Naive thymus-derived CD4-positive, alpha-beta T cell (primary cell): ENCODE data around the gene STK36. TPM values are rescaled to one million over a fixed set of nuclear protein-coding genes. Genes with fewer than 3 reads are reported as not detected.

Source experiments
- ATAC-seq: fragments of 150-1000 bp; cut with Tn5 transposase; 2 replicates; pipeline ENCODE4 v1.10.0; 2021; ENCODE audit warnings: mild to moderate bottlenecking, moderate library complexity
- CTCF ChIA-PET: fragments of 350-600 bp; sonication (Branson Sonifier 250); formaldehyde crosslinking; loops from one replicate; lab custom pipeline; 2021; ENCODE audit warnings: antibody characterized with exemption; lab: Charles Lee
- POLR2A ChIA-PET: fragments of 350-600 bp; sonication (Branson Sonifier 250); formaldehyde crosslinking; loops from one replicate; lab custom pipeline; 2021; ENCODE audit warnings: antibody characterized with exemption, inconsistent platforms; lab: Charles Lee
- DNase-seq, 9 donors: peaks; one replicate each; pipeline versions ENCODE4 v3.0.0 to v3.0.0-alpha.2; 2020 to 2022; ENCODE audit warnings: mixed read lengths in 1 of 9
- H3K27ac ChIP-seq: one replicate; pipeline ENCODE4 v1.7.0; 2013; ENCODE audit warnings: mild to moderate bottlenecking, low read depth, low read length, moderate library complexity
- H3K27me3 ChIP-seq, 2 donors: one replicate each; pipeline ENCODE4 v1.7.0; 2013; ENCODE audit warnings: low read length in 2 of 2, mild to moderate bottlenecking in 2 of 2, moderate library complexity in 2 of 2; ENCODE audit not compliant: control insufficient read depth in 2 of 2, insufficient read depth in 2 of 2
- H3K36me3 ChIP-seq, 3 experiments: 1 replicate in 2 of 3; 2 replicates in 1 of 3; pipeline ENCODE4 v1.7.0; 2013; ENCODE audit warnings: low read length in 3 of 3, mild to moderate bottlenecking in 3 of 3, moderate library complexity in 1 of 3; ENCODE audit not compliant: insufficient read depth in 3 of 3, control insufficient read depth in 2 of 3
- H3K4me1 ChIP-seq, 2 donors: one replicate each; pipeline ENCODE4 v1.7.0; 2013; ENCODE audit warnings: low read length in 2 of 2, mild to moderate bottlenecking in 2 of 2, moderate library complexity in 1 of 2; ENCODE audit not compliant: control insufficient read depth in 2 of 2, insufficient read depth in 2 of 2
- H3K4me3 ChIP-seq: 2 replicates; pipeline ENCODE4 v1.7.0; 2013; ENCODE audit warnings: mild to moderate bottlenecking, low read length
- H3K9me3 ChIP-seq, 3 experiments: 1 replicate in 2 of 3; 2 replicates in 1 of 3; pipeline ENCODE4 v1.7.0; 2013; ENCODE audit warnings: low read length in 3 of 3; ENCODE audit not compliant: control insufficient read depth in 2 of 3
- H3K27ac Mint-ChIP-seq, 9 donors: one replicate each; pipeline ENCODE4 v1.8.0; 2020 to 2022; ENCODE audit warnings: mixed read lengths in 9 of 9, mild to moderate bottlenecking in 8 of 9, moderate library complexity in 5 of 9, inconsistent platforms in 2 of 9
- H3K27me3 Mint-ChIP-seq, 5 donors: one replicate each; pipeline ENCODE4 v1.8.0; 2021 to 2022; ENCODE audit warnings: mixed read lengths in 5 of 5, mild to moderate bottlenecking in 1 of 5
- H3K36me3 Mint-ChIP-seq, 5 donors: one replicate each; pipeline ENCODE4 v1.8.0; 2020 to 2022; ENCODE audit warnings: mixed read lengths in 5 of 5, mild to moderate bottlenecking in 3 of 5, inconsistent platforms in 1 of 5
- H3K4me1 Mint-ChIP-seq, 7 donors: one replicate each; pipeline ENCODE4 v1.8.0; 2020 to 2022; ENCODE audit warnings: mixed read lengths in 7 of 7, mild to moderate bottlenecking in 3 of 7, inconsistent platforms in 1 of 7
- H3K4me3 Mint-ChIP-seq, 10 donors: one replicate each; pipeline ENCODE4 v1.8.0; 2020 to 2022; ENCODE audit warnings: mild to moderate bottlenecking in 10 of 10, mixed read lengths in 10 of 10, moderate library complexity in 6 of 10, inconsistent platforms in 2 of 10
- H3K9me3 Mint-ChIP-seq, 11 donors: one replicate each; pipeline ENCODE4 v1.8.0; 2020 to 2022; ENCODE audit warnings: mixed read lengths in 11 of 11, mild to moderate bottlenecking in 4 of 11, inconsistent platforms in 1 of 11, moderate library complexity in 1 of 11
- intact Hi-C, 2 donors: fragments of 100-400 bp; cut with micrococcal nuclease; formaldehyde crosslinking; loops; one replicate each; pipeline ENCODE4 v1.15.1; 2023
- polyA plus RNA-seq, 2 donors: library from polyadenylated mRNA; unstranded; fragments of 300-500 nt; fragmentation: Illumina TruSeq; gene quantifications; one replicate each; pipeline ENCODE4 v1.2.3, GENCODE V29; 2021
- total RNA-seq, 6 experiments: library from RNA in 5 of 6; stranded (reverse) in 5 of 6; gene quantifications; 1 replicate in 5 of 6; 2 replicates in 1 of 6; pipeline ENCODE4 v1.2.3 and lab custom pipeline; 2021 to 2026

STK36 gene
- total and polyA plus RNA-seq, 7 experiments from 2014 or later, result 2.6 to 28.1 (median 19.0) TPM

DNA sequence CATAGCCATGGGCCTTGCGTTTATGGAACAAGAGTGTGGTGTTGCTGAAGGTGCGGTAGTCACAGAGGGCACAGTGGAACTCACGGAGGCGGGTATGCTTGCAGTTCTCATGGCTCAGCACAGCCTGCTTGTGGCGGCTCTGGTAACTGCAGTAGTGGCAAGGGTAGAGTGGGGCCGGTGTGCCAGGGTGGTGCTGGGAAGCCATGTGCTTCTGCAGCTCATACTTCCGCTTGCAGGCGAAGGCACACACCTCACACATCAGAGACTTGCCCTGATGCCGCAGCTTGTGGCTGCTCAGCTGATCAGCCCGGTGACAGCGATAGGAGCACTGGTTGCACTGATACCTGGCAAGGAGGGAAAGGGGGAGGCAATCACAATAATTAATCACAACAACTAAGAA lies 27.2 kb upstream of the STK36 start:
- H3K4me3 Mint-ChIP-seq, result no peak overlapping the region

DNA sequence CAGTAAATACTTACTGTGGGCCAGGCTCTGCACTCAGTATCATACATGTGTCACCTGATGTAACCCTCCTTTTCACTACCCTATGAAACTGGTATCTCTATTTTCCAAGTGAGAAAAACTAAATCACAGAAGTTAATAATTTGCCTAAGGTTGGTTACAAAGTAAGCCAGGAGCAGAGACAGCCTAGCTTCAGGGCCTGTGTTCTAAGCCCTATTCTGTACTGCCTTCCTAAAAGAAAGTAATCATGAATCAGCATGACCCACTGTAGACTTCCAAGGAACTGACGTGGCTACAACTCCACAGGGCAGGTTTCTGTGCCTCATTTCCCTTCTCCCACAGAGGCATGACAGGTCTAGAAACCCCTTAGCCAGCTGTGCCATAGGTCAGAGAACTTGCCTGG lies 26.8 kb upstream of the STK36 start:
- peaks cover 0 to 7% of the 10 kb centered on the region in 2 donors for H3K4me1 ChIP-seq
- ATAC-seq (no peak), DNase-seq (no peak)
- H3K9me3 ChIP-seq, result no peaks in the 10 kb centered on the region
- peaks cover 6 to 31% (median 17%) of the 10 kb centered on the region in 5 donors for H3K36me3 Mint-ChIP-seq
- H3K27ac ChIP-seq, result no peak overlapping the region
- H3K4me1 Mint-ChIP-seq, result peaks cover 0 to 14% (median 12%) of the 10 kb centered on the region in 7 donors
- H3K27ac Mint-ChIP-seq, result no peak overlapping the region
- H3K27me3 ChIP-seq, result no peaks in the 10 kb centered on the region
- no peaks in the 10 kb centered on the region for H3K27me3 Mint-ChIP-seq
- ChIA-PET CTCF (no interaction called here), POLR2A (interaction anchor here (0.5 to 1.6 kb wide), 2 partner anchors 14 to 83 kb away, joined by 3 to 5 read pairs; partner anchors contain the start of genes BCS1L and ZNF142)
- peaks cover 22 to 80% (median 34%) of the 10 kb centered on the region in 3 experiments for H3K36me3 ChIP-seq
- intact Hi-C loops, result no loop called here
- H3K4me3 ChIP-seq, result no peak overlapping the region
- no peak overlapping the region for H3K4me3 Mint-ChIP-seq
- H3K9me3 Mint-ChIP-seq, result no peaks in the 10 kb centered on the region

More for the DNA sequence above, 27.2 kb upstream of the STK36 start:
- ChIA-PET CTCF (interaction anchor here (1.1 kb wide), 1 partner anchor 336 kb away, joined by 10 read pairs; no protein-coding TSS in a partner anchor), POLR2A (interaction anchor here (0.5 to 1.6 kb wide), 2 partner anchors 15 to 84 kb away, joined by 3 to 5 read pairs; partner anchors contain the start of genes BCS1L and ZNF142)
- H3K4me1 ChIP-seq, result peaks cover 0 to 7% of the 10 kb centered on the region in 2 donors
- DNase-seq (no peak), ATAC-seq (no peak)
- H3K4me3 ChIP-seq, result no peak overlapping the region
- Mint-ChIP-seq H3K4me1 (peaks cover 0 to 14% (median 12%) of the 10 kb centered on the region in 7 donors), H3K27ac (peak overlapping the region in 1 of 9 donors; percentile 52), H3K36me3 (peaks cover 6 to 31% (median 17%) of the 10 kb centered on the region in 5 donors), H3K9me3 (no peaks in the 10 kb centered on the region), H3K27me3 (no peaks in the 10 kb centered on the region)
- no peak overlapping the region for H3K27ac ChIP-seq
- H3K9me3 ChIP-seq, result no peaks in the 10 kb centered on the region
- H3K27me3 ChIP-seq, result no peaks in the 10 kb centered on the region
- intact Hi-C loops, result no loop called here
- peaks cover 24 to 80% (median 36%) of the 10 kb centered on the region in 3 experiments for H3K36me3 ChIP-seq

DNA sequence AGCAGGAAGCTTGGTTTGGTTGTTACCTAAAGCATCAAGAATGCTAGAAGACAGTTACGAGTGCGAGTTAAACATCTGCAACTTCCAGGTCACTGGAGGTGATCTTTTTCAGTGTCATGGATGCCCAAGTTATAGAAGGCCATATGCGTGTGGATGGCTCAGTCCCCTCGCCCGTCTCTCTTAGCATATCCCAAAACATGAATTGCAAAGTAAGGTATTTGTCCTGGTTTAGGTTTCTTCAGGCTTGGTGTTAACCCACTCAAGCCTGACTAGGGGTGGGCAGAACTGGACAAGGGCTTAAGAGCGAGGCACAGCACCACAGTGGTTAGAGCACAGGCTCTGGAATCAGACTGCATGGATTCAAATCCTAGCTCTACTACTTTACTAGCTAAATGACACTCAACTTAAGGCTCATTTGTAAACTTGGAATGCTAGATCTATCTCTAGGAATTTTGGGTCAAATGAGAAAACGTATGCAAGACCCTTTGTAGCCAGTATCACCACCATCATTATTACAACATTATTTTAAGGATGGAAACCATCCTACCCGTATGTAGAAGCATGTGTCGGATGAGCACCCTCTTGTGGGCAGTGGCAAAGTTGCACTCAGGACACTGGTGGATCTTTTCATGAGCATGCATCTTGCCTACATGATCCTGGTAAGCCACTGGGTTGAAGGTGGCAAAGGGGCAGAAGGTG lies 23.6 kb upstream of the STK36 start:
- peaks cover 0 to 7% of the 10 kb centered on the region in 2 donors for H3K4me1 ChIP-seq
- CTCF ChIA-PET, result interaction anchor here (0.5 to 1.8 kb wide), 8 partner anchors 9 to 721 kb away, joined by 3 to 5 read pairs (median 4); partner anchors contain the start of genes BCS1L, RNF25, STK36 and ZNF142
- POLR2A ChIA-PET, result interaction anchor here (0.6 to 0.7 kb wide), 2 partner anchors 63 to 328 kb away, joined by 3 read pairs; no protein-coding TSS in a partner anchor
- ATAC-seq, result peak; percentile 91
- Mint-ChIP-seq H3K36me3 (peaks cover 11 to 31% (median 20%) of the 10 kb centered on the region in 5 donors), H3K4me3 (peak overlapping the region in 1 of 10 donors; percentile 7), H3K4me1 (peaks cover 0 to 14% (median 12%) of the 10 kb centered on the region in 7 donors), H3K27me3 (no peaks in the 10 kb centered on the region), H3K27ac (peak overlapping the region in 1 of 9 donors; percentile 35), H3K9me3 (no peaks in the 10 kb centered on the region)
- H3K27me3 ChIP-seq, result no peaks in the 10 kb centered on the region
- H3K27ac ChIP-seq, result no peak overlapping the region
- H3K4me3 ChIP-seq, result no peak overlapping the region
- H3K36me3 ChIP-seq, result peaks cover 29 to 80% (median 31%) of the 10 kb centered on the region in 3 experiments
- DNase-seq, result peak; percentile 15 to 55 (median 46)
- intact Hi-C loops, result loop anchor here (1.0 to 2.0 kb wide), 10 partner anchors 79 to 356 kb away; partner anchors contain the start of genes CNOT9 (in 1 of the 2), CTDSP1 (in 1 of the 2), TMBIM1 (in 1 of the 2) and USP37 (in 1 of the 2)
- H3K9me3 ChIP-seq, result no peaks in the 10 kb centered on the region

DNA sequence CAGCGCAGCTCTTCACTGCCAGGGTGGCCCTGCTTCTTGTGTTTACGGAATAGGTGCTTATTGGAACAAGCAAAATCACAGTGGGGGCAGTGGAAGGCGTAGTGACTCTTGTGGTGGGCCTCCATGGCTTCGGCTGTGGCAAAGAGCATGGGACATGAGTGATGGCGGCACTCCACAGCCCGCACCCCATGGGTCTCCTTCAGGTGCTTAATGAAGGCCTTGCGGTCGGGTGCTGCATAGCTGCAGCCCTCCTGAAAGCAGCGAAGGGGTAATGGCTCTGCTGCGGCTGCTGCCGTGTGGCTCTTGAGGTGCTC lies 23.1 kb upstream of the STK36 start:
- H3K4me1 Mint-ChIP-seq, result peaks cover 0 to 14% (median 12%) of the 10 kb centered on the region in 7 donors
- H3K27me3 Mint-ChIP-seq, result no peaks in the 10 kb centered on the region
- no peaks in the 10 kb centered on the region for H3K9me3 Mint-ChIP-seq
- Histone ChIP-seq H3K4me3 (no peak overlapping the region), H3K4me1 (peaks cover 0 to 7% of the 10 kb centered on the region in 2 donors), H3K27ac (no peak overlapping the region), H3K27me3 (no peaks in the 10 kb centered on the region), H3K36me3 (peaks cover 29 to 80% (median 31%) of the 10 kb centered on the region in 3 experiments), H3K9me3 (no peaks in the 10 kb centered on the region)
- ChIA-PET POLR2A (interaction anchor here (0.6 to 0.7 kb wide), 2 partner anchors 63 to 329 kb away, joined by 3 read pairs; no protein-coding TSS in a partner anchor), CTCF (interaction anchor here (0.8 to 1.8 kb wide), 3 partner anchors 10 to 23 kb away, joined by 3 to 5 read pairs (median 5); partner anchors contain the start of genes BCS1L, RNF25, STK36 and ZNF142)
- peak overlapping the region in 1 of 9 donors; percentile 35 for H3K27ac Mint-ChIP-seq
- no peak overlapping the region for H3K4me3 Mint-ChIP-seq
- peaks cover 11 to 31% (median 20%) of the 10 kb centered on the region in 5 donors for H3K36me3 Mint-ChIP-seq
- ATAC-seq (no peak), DNase-seq (no peak)
- intact Hi-C loops, result loop anchor here (1.0 to 2.0 kb wide), 10 partner anchors 80 to 356 kb away; partner anchors contain the start of genes CNOT9 (in 1 of the 2), CTDSP1 (in 1 of the 2), TMBIM1 (in 1 of the 2) and USP37 (in 1 of the 2)

DNA sequence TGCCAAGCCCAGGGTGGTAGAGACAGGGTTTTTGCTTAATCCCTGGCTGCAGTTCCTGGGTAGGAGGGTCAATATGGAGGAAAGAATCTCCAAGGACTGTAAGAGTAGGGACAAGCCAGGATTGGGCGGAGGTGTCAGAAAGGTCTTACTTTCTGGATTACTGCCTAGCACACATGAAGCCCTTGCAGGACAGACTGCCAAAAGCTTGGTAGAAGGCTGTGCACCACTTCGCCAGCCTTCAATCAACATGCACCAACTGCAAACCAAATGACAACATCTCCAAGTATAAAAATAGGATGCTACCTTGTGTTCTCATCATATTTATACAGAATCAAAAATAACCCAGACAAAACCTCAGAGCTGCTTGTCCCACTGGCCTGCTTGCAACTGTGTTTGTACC lies 16.1 kb upstream of the STK36 start:
- intact Hi-C loops, result loop anchor here in 1 of 2 donors (5.0 kb wide), 2 partner anchors 237 to 438 kb away; partner anchors contain the start of gene ARPC2
- H3K4me1 Mint-ChIP-seq, result peaks cover 25 to 40% (median 38%) of the 10 kb centered on the region in 7 donors
- H3K27ac Mint-ChIP-seq, result peak overlapping the region in 1 of 9 donors; percentile 62
- no peak for ATAC-seq
- DNase-seq, result no peak
- ChIA-PET POLR2A (no interaction called here), CTCF (no interaction called here)
- Histone ChIP-seq H3K36me3 (peaks cover 6 to 58% (median 33%) of the 10 kb centered on the region in 3 experiments), H3K4me1 (peaks cover 7 to 15% of the 10 kb centered on the region in 2 donors), H3K4me3 (no peak overlapping the region), H3K27ac (no peak overlapping the region), H3K27me3 (no peaks in the 10 kb centered on the region), H3K9me3 (no peaks in the 10 kb centered on the region)
- H3K27me3 Mint-ChIP-seq, result no peaks in the 10 kb centered on the region
- no peaks in the 10 kb centered on the region for H3K9me3 Mint-ChIP-seq
- peaks cover 4 to 19% (median 9%) of the 10 kb centered on the region in 5 donors for H3K36me3 Mint-ChIP-seq
- no peak overlapping the region for H3K4me3 Mint-ChIP-seq

DNA sequence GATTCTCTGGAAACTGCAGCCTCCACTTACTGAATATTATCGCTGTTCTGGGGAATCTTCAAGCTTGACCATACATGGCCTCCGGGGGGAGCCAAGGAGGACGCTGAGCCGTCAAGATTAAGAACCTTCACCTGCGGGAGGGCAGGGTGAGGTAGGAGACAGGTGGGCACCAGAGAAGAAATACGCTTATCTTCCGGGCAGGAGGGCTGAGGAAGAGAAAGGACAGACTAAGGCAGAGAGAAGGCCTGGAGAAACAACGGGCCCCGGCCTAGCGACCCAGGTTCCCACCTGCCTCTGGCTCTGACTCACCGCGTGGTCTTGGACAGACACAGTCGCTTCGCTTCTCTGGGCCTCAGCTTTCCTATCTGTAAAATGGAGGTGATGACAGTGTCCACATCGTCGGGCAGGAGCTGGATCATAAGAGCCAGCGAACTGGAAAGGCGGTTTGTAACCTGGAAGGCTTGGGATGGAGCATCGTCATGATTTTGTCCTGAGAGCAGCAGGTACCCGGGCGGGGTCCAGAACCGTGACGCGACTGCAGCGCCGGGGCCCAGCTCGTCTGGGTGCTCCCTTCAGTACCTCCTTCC lies 13.1 kb upstream of the STK36 start:
- intact Hi-C loops, result loop anchor here (1.0 to 5.0 kb wide), 16 partner anchors 14 to 730 kb away; partner anchors contain the start of genes AAMP (in 2 of the 2), CNOT9 (in 2 of the 2), PNKD (in 2 of the 2) and RNF25 (in 2 of the 2)
- H3K9me3 ChIP-seq, result no peaks in the 10 kb centered on the region
- H3K4me1 ChIP-seq, result peaks cover 7 to 15% of the 10 kb centered on the region in 2 donors
- peak overlapping the region; percentile 74 to 96 (median 93) for H3K27ac Mint-ChIP-seq
- peak in 6 of 9 donors; percentile 3 to 41 (median 12) for DNase-seq
- H3K4me1 Mint-ChIP-seq, result peaks cover 25 to 45% (median 38%) of the 10 kb centered on the region in 7 donors
- ATAC-seq, result peak; percentile 26
- H3K27me3 ChIP-seq, result no peaks in the 10 kb centered on the region
- peaks cover 9 to 55% (median 21%) of the 10 kb centered on the region in 3 experiments for H3K36me3 ChIP-seq
- POLR2A ChIA-PET, result interaction anchor here (1.0 to 4.2 kb wide), 9 partner anchors 8 to 341 kb away, joined by 3 to 69 read pairs (median 4); partner anchors contain the start of genes CTDSP1, RNF25 and STK36
- peak overlapping the region; percentile 90 to 99 (median 98) for H3K4me3 Mint-ChIP-seq
- H3K36me3 Mint-ChIP-seq, result peaks cover 0 to 22% (median 4%) of the 10 kb centered on the region in 5 donors
- no peaks in the 10 kb centered on the region for H3K9me3 Mint-ChIP-seq
- CTCF ChIA-PET, result interaction anchor here (0.6 to 3.4 kb wide), 8 partner anchors 10 to 235 kb away, joined by 3 to 11 read pairs (median 6); partner anchors contain the start of genes RNF25 and STK36
- no peaks in the 10 kb centered on the region for H3K27me3 Mint-ChIP-seq
- peak overlapping the region; percentile 80 for H3K27ac ChIP-seq
- H3K4me3 ChIP-seq, result peak overlapping the region; percentile 83
